ENCODE data around the gene MAML2. TPM values are rescaled to one million over a fixed set of nuclear protein-coding genes. Genes with fewer than 3 reads are reported as not detected.
"Not testable (repeated sequence)": the region's sequence is repeated elsewhere in the genome, so short reads cannot be mapped to it uniquely, and the experiment has no call there.

MAML2 gene
- total and polyA plus RNA-seq, 2 of the 8 experiments (the other 6 are each of a cell fraction or from before 2014, with no cell fraction given), result 3.8 to 6.6 TPM

- DNase-seq (ENCODE audit: low read depth in 1 of 2, low spot score in 2 of 2); H3K23ac ChIP-seq (ENCODE audit: insufficient read length); H4K91ac ChIP-seq (replicated peaks; ENCODE audit: insufficient read length, low read length); H3K4me3 ChIP-seq (ENCODE audit: extremely low read depth in 1 of 4, insufficient read depth in 2 of 4, low read depth in 3 of 4, low read length in 4 of 4); H3K4me1 ChIP-seq (replicated peaks in 1 of 4; ENCODE audit: control insufficient read depth in 3 of 4, insufficient read depth in 4 of 4, low read length in 3 of 4); H3K36me3 ChIP-seq (ENCODE audit: control insufficient read depth in 2 of 4, insufficient read depth in 4 of 4, low read length in 3 of 4); H3K23me2 ChIP-seq (ENCODE audit: low read depth, low read length); H2AK5ac ChIP-seq (ENCODE audit: low read depth, low read length); H3K27ac ChIP-seq (ENCODE audit: low read depth, low read length); H4K5ac ChIP-seq (ENCODE audit: insufficient read length, low read depth, low read length); H2BK5ac ChIP-seq (ENCODE audit: low read depth, low read length); H3K27me3 ChIP-seq (replicated peaks in 1 of 4; ENCODE audit: control insufficient read depth in 3 of 4, extremely low read depth in 1 of 4, insufficient read depth in 3 of 4, low read length in 3 of 4); H4K20me1 ChIP-seq (replicated peaks in 1 of 2; ENCODE audit: control insufficient read depth in 1 of 2, insufficient read depth in 2 of 2, low read length in 2 of 2); H2BK12ac ChIP-seq (ENCODE audit: low read depth, low read length); H2AFZ ChIP-seq (ENCODE audit: low read length); H2BK15ac ChIP-seq (ENCODE audit: low read length); CTCF ChIA-PET (ENCODE audit: partially characterized antibody); H3K79me1 ChIP-seq (ENCODE audit: low read depth, low read length); H3K79me2 ChIP-seq (ENCODE audit: control insufficient read depth in 1 of 2, insufficient read depth in 2 of 2, low read length in 2 of 2); H3K56ac ChIP-seq (replicated peaks; ENCODE audit: insufficient read length, low read depth, low read length); POLR2A ChIA-PET (ENCODE audit: partially characterized antibody); H3K14ac ChIP-seq (ENCODE audit: insufficient read length); H2BK20ac ChIP-seq (ENCODE audit: low read length); H3K4ac ChIP-seq (replicated peaks; ENCODE audit: insufficient read length, low read depth, low read length); H3K18ac ChIP-seq (ENCODE audit: extremely low read depth, low read length); H2BK120ac ChIP-seq (replicated peaks; ENCODE audit: low read depth, low read length); H4K8ac ChIP-seq (ENCODE audit: extremely low read depth, insufficient read depth, low read length); H3K4me2 ChIP-seq (ENCODE audit: insufficient read depth in 1 of 2, low read depth in 2 of 2, low read length in 2 of 2); FAIRE-seq; H3K9ac ChIP-seq (replicated peaks in 1 of 4; ENCODE audit: extremely low read depth in 1 of 4, low read depth in 3 of 4, low read length in 3 of 4); H3K9me3 ChIP-seq (ENCODE audit: insufficient read depth in 2 of 2, low read depth in 1 of 2, low read length in 1 of 2): not testable (repeated sequence)
- WGBS, 2 experiments (ENCODE audit: extremely low coverage in 1 of 2, insufficient coverage in 1 of 2, insufficient read length in 1 of 2, insufficient replicate concordance in 2 of 2, low coverage in 1 of 2, low lambda C conversion rate in 2 of 2, missing lambda C conversion rate in 1 of 2), result 95% methylated on average over 4 of the region's 4 CpGs; no CpG with 5 or more reads in 1 of the 2 experiments
These were observed 74.5 kb downstream of the MAML2 start for GRCh38 chr11:96268527-96268926.
